ENCODE results near the gene CCDC71L.

GRCh38 chr7:106641416-106641815 lies 19.5 kb downstream of the CCDC71L start:
- TF ChIP-seq CTCF (IDR thresholded peaks at IDR 0.05) (no peak), POLR2A (IDR thresholded peaks at IDR 0.05) (no peak)

Measured in tibial nerve (tissue), 3 donors.